HepG2 (cell line): ENCODE results near the gene DLL1. TPM values are rescaled to one million over a fixed set of nuclear protein-coding genes. Genes with fewer than 3 reads are reported as not detected.
A peak's percentile ranks its signal among the peaks of the same experiment; 100 is the strongest.

Experiments used
- FOXC1 ChIP-seq: sonication (generic); formaldehyde crosslinking; IDR thresholded peaks from 2 replicates; pipeline ENCODE4 v1.8.0; 2022; ENCODE audit warnings: mild to moderate bottlenecking, missing genetic modification reagents, borderline replicate concordance
- PITX1 ChIP-seq: sonication (generic); formaldehyde crosslinking; IDR thresholded peaks from 2 replicates; pipeline ENCODE4 v1.5.1; 2020; ENCODE audit warnings: mild to moderate bottlenecking, missing genetic modification reagents
- REXO4 ChIP-seq: sonication (generic); formaldehyde crosslinking; IDR thresholded peaks from 2 replicates; pipeline ENCODE4 v1.8.0; 2022; ENCODE audit warnings: missing genetic modification reagents, mild to moderate bottlenecking, borderline replicate concordance
- SIX1 ChIP-seq: sonication (generic); formaldehyde crosslinking; IDR thresholded peaks from 2 replicates; pipeline ENCODE4 v1.4.0; 2020; ENCODE audit warnings: missing genetic modification reagents, borderline replicate concordance
- SMARCE1 ChIP-seq: fragments of 450-650 bp; IDR thresholded peaks from 2 replicates; pipeline ENCODE4 v1.6.1; 2017; ENCODE audit warnings: borderline replicate concordance
- U2AF2 ChIP-seq: fragments of 200-400 bp; formaldehyde crosslinking; IDR thresholded peaks from 2 replicates; pipeline ENCODE4 v1.6.1; 2017; ENCODE audit warnings: low read depth, mild to moderate bottlenecking, low read length
- ZFY ChIP-seq: sonication (generic); formaldehyde crosslinking; IDR thresholded peaks from 2 replicates; pipeline ENCODE4 v1.4.0; 2020; ENCODE audit warnings: missing genetic modification reagents
- ZNF34 ChIP-seq: sonication (generic); formaldehyde crosslinking; IDR thresholded peaks from 2 replicates; pipeline ENCODE4 v1.4.0; 2020; ENCODE audit warnings: mild to moderate bottlenecking, missing genetic modification reagents, borderline replicate concordance
- ZNF367 ChIP-seq: sonication (generic); formaldehyde crosslinking; IDR thresholded peaks from 2 replicates; pipeline ENCODE4 v1.4.0; 2020; ENCODE audit warnings: missing genetic modification reagents, borderline replicate concordance
- ZNF501 ChIP-seq: sonication (generic); formaldehyde crosslinking; IDR thresholded peaks from 2 replicates; pipeline ENCODE4 v1.5.1; 2020; ENCODE audit warnings: mild to moderate bottlenecking, moderate library complexity, missing genetic modification reagents
- ZNF83 ChIP-seq: sonication (generic); formaldehyde crosslinking; IDR thresholded peaks from 2 replicates; pipeline ENCODE4 v1.4.0; 2020; ENCODE audit warnings: missing genetic modification reagents, mild to moderate bottlenecking, borderline replicate concordance
- polyA plus RNA-seq, 8 experiments: library from polyadenylated mRNA; depleted of rRNA in 3 of 8; stranded (reverse) in 7 of 8; unstranded in 1 of 8; fragments of >200 nt; fragmentation: Illumina TruSeq in 4 of 8; extraction: Trizol in 4 of 8; gene quantifications; 2 replicates each; pipeline versions ENCODE4 v1.2.1 to v1.2.3, GENCODE V29; 2011 to 2016; ENCODE audit warnings: low read depth in 4 of 8, missing spikeins in 1 of 8, mixed read lengths in 1 of 8; ENCODE audit not compliant: insufficient read depth in 1 of 8
- total RNA-seq, 5 experiments: library from RNA; depleted of rRNA; stranded (reverse); fragments of >200 nt; fragmentation: Illumina TruSeq; extraction: Trizol; gene quantifications; 2 replicates each; pipeline ENCODE4 v1.2.3, GENCODE V29; 2016; ENCODE audit warnings: low read depth in 1 of 5
- TF ChIP-seq, protein P1 (sequence below): sonication (generic); formaldehyde crosslinking; IDR thresholded peaks from 2 replicates; pipeline ENCODE4 v1.8.1; 2022; ENCODE audit warnings: low read depth, mild to moderate bottlenecking, missing genetic modification reagents
- TF ChIP-seq, protein P2 (sequence below): sonication (generic); formaldehyde crosslinking; IDR thresholded peaks from 2 replicates; pipeline ENCODE4 v1.5.0; 2020; ENCODE audit warnings: mild to moderate bottlenecking, missing genetic modification reagents
- TF ChIP-seq, protein P3 (sequence below), 2 experiments: sonication (generic) in 1 of 2; formaldehyde crosslinking in 1 of 2; IDR thresholded peaks; 2 replicates each; pipeline versions ENCODE4 v1.4.0 to v1.6.1; 2018 to 2020; ENCODE audit warnings: missing genetic modification reagents in 2 of 2, borderline replicate concordance in 1 of 2, low read depth in 1 of 2, mild to moderate bottlenecking in 1 of 2, missing biosample characterization in 1 of 2
- TF ChIP-seq, protein P4 (sequence below): sonication (generic); formaldehyde crosslinking; IDR thresholded peaks from 2 replicates; pipeline ENCODE4 v1.4.0; 2020; ENCODE audit warnings: missing genetic modification reagents
- TF ChIP-seq, protein P5 (sequence below): sonication (generic); formaldehyde crosslinking; IDR thresholded peaks from 2 replicates; pipeline ENCODE4 v1.4.0; 2020; ENCODE audit warnings: mild to moderate bottlenecking, missing genetic modification reagents

Gene DLL1
- total and polyA plus RNA-seq, 2 of the 13 experiments (the other 11 are each of a cell fraction or from before 2014, with no cell fraction given) = not detected

DNA sequence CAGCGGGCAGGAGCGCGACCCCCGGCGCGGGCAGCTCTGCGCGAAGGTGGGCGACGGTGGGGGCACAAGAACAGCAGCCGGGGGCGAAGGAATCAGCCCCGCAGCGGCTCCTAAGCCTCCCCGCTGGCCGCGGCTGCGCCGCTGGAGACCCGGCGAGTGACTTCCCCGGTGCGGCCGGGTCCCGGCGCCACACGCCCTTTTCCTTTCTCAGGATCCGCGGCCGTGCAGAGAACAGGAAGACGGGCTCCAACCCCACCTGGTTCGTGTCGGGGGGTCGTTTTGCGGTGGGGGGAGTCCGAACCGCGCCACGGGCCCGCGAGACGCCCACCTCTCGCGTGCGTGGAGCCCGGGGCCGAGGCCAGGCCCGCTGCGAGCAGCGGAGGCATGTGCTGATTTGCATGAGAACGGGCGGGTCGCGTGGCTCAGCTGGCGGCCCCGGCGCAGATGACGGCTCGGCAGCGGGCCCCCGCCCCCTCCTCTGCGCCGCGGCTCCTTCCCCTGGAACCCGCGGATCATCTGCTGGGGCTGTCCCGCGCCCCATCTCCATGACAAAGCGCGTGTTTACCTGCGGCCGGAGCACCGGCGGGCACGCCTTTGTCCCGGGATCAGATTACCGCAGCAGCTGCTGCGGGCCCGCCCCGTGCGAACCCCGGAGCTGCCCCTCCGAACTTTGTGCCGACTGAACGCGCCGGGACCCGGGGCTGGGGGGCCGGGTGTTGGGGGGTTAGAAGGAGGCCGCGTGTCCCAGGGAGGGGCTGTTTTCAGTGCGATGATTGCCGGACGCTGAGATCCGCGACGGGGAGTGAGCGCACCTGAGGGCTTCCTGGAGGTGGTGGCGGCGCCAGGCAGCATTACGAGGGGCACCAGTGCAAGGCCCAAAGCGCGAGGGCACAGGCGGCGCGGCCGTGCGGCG is 4.9 kb upstream of the DLL1 start (continued):
- TF ChIP-seq, protein P1, sequence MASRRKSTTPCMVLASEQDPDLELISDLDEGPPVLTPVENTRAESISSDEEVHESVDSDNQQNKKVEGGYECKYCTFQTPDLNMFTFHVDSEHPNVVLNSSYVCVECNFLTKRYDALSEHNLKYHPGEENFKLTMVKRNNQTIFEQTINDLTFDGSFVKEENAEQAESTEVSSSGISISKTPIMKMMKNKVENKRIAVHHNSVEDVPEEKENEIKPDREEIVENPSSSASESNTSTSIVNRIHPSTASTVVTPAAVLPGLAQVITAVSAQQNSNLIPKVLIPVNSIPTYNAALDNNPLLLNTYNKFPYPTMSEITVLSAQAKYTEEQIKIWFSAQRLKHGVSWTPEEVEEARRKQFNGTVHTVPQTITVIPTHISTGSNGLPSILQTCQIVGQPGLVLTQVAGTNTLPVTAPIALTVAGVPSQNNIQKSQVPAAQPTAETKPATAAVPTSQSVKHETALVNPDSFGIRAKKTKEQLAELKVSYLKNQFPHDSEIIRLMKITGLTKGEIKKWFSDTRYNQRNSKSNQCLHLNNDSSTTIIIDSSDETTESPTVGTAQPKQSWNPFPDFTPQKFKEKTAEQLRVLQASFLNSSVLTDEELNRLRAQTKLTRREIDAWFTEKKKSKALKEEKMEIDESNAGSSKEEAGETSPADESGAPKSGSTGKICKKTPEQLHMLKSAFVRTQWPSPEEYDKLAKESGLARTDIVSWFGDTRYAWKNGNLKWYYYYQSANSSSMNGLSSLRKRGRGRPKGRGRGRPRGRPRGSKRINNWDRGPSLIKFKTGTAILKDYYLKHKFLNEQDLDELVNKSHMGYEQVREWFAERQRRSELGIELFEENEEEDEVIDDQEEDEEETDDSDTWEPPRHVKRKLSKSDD (CRISPR knock-in tag) = 0 out of 2 replicates have a peak, but pooled peaks have one; percentile 28
- TF ChIP-seq SIX1 (CRISPR knock-in tag) (peak; percentile 94), ZFY (CRISPR knock-in tag) (peak; percentile 42), PITX1 (CRISPR knock-in tag) (peak; percentile 45; the same call in 1 of the 2 replicates), FOXC1 (CRISPR knock-in tag) (peak; percentile 20; the same call in 1 of the 2 replicates), ZNF83 (peak; percentile 12; the same call in 1 of the 2 replicates), REXO4 (CRISPR knock-in tag) (0 out of 2 replicates have a peak, but pooled peaks have one; percentile 22), ZNF34 (CRISPR knock-in tag) (no peak), U2AF2 (no peak), ZNF501 (peak; percentile 47; the same call in 1 of the 2 replicates), ZNF367 (CRISPR knock-in tag) (no peak), SMARCE1 (no peak)
- TF ChIP-seq, protein P2, sequence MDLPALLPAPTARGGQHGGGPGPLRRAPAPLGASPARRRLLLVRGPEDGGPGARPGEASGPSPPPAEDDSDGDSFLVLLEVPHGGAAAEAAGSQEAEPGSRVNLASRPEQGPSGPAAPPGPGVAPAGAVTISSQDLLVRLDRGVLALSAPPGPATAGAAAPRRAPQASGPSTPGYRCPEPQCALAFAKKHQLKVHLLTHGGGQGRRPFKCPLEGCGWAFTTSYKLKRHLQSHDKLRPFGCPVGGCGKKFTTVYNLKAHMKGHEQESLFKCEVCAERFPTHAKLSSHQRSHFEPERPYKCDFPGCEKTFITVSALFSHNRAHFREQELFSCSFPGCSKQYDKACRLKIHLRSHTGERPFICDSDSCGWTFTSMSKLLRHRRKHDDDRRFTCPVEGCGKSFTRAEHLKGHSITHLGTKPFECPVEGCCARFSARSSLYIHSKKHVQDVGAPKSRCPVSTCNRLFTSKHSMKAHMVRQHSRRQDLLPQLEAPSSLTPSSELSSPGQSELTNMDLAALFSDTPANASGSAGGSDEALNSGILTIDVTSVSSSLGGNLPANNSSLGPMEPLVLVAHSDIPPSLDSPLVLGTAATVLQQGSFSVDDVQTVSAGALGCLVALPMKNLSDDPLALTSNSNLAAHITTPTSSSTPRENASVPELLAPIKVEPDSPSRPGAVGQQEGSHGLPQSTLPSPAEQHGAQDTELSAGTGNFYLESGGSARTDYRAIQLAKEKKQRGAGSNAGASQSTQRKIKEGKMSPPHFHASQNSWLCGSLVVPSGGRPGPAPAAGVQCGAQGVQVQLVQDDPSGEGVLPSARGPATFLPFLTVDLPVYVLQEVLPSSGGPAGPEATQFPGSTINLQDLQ (CRISPR knock-in tag) = no peak
- TF ChIP-seq, protein P3, sequence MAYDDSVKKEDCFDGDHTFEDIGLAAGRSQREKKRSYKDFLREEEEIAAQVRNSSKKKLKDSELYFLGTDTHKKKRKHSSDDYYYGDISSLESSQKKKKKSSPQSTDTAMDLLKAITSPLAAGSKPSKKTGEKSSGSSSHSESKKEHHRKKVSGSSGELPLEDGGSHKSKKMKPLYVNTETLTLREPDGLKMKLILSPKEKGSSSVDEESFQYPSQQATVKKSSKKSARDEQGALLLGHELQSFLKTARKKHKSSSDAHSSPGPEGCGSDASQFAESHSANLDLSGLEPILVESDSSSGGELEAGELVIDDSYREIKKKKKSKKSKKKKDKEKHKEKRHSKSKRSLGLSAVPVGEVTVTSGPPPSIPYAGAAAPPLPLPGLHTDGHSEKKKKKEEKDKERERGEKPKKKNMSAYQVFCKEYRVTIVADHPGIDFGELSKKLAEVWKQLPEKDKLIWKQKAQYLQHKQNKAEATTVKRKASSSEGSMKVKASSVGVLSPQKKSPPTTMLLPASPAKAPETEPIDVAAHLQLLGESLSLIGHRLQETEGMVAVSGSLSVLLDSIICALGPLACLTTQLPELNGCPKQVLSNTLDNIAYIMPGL (CRISPR knock-in tag; IDR thresholded peaks at IDR 0.05; ENCODE audit: borderline replicate concordance in 1 of 2, low read depth in 1 of 2) = peak in 1 of 2 experiments; percentile 33; a peak in 1 of 4 replicates
- TF ChIP-seq, protein P4, sequence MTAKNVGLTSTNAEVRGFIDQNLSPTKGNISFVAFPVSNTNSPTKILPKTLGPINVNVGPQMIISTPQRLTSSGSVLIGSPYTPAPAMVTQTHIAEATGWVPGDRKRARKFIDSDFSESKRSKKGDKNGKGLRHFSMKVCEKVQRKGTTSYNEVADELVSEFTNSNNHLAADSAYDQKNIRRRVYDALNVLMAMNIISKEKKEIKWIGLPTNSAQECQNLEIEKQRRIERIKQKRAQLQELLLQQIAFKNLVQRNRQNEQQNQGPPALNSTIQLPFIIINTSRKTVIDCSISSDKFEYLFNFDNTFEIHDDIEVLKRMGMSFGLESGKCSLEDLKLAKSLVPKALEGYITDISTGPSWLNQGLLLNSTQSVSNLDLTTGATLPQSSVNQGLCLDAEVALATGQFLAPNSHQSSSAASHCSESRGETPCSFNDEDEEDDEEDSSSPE (CRISPR knock-in tag) = peak; percentile 45; the same call in 1 of the 2 replicates
- TF ChIP-seq, protein P5, sequence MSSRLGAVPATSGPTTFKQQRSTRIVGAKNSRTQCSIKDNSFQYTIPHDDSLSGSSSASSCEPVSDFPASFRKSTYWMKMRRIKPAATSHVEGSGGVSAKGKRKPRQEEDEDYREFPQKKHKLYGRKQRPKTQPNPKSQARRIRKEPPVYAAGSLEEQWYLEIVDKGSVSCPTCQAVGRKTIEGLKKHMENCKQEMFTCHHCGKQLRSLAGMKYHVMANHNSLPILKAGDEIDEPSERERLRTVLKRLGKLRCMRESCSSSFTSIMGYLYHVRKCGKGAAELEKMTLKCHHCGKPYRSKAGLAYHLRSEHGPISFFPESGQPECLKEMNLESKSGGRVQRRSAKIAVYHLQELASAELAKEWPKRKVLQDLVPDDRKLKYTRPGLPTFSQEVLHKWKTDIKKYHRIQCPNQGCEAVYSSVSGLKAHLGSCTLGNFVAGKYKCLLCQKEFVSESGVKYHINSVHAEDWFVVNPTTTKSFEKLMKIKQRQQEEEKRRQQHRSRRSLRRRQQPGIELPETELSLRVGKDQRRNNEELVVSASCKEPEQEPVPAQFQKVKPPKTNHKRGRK (CRISPR knock-in tag) = 0 out of 2 replicates have a peak, but pooled peaks have one; percentile 32
